GM12878 (cell line): ENCODE measurements around the gene FRMD5.

Source experiments
- CEBPB ChIP-seq, 2 experiments: fragments of 150-350 bp in 1 of 2; IDR thresholded peaks; 2 replicates each; pipeline ENCODE4 v1.6.1; 2012 to 2014; ENCODE audit warnings: low read depth in 2 of 2, low read length in 2 of 2, borderline replicate concordance in 1 of 2, inconsistent platforms in 1 of 2
- NFIC ChIP-seq: IDR thresholded peaks from 2 replicates; pipeline ENCODE4 v1.6.1; 2012; ENCODE audit warnings: low read depth, mild to moderate bottlenecking, inconsistent platforms, low read length, moderate library complexity
- NFYB ChIP-seq: IDR thresholded peaks from 2 replicates; pipeline ENCODE4 v1.6.1; 2011; ENCODE audit warnings: low read depth, mild to moderate bottlenecking, low read length, improper control_type of control experiment, moderate library complexity; ENCODE audit not compliant: insufficient read depth
- POLR2A ChIP-seq: IDR thresholded peaks from 2 replicates; pipeline ENCODE4 v1.6.1; 2011; ENCODE audit warnings: low read depth, mild to moderate bottlenecking, low read length
- POLR2AphosphoS5 ChIP-seq: IDR thresholded peaks from 2 replicates; pipeline ENCODE4 v1.6.1; 2011; ENCODE audit warnings: mild to moderate bottlenecking, low read length, inconsistent platforms
- RAD21 ChIP-seq: IDR thresholded peaks from 2 replicates; pipeline ENCODE4 v1.6.1; 2011; ENCODE audit warnings: mild to moderate bottlenecking, low read depth, low read length, moderate library complexity; ENCODE audit not compliant: insufficient read depth
- SREBF1 ChIP-seq: IDR thresholded peaks from 2 replicates; pipeline ENCODE4 v1.6.1; 2012; ENCODE audit warnings: mild to moderate bottlenecking, low read length
- ZNF384 ChIP-seq: IDR thresholded peaks from 2 replicates; pipeline ENCODE4 v1.6.1; 2012; ENCODE audit warnings: low read depth, mild to moderate bottlenecking, low read length, improper control_type of control experiment, borderline replicate concordance
- TF ChIP-seq, protein P1 (sequence below), 3 experiments: IDR thresholded peaks in 2 of 3; conservative IDR thresholded peaks in 1 of 3; 2 replicates each; pipeline ENCODE4 v1.5.1; 2011; ENCODE audit warnings: low read depth in 3 of 3, low read length in 3 of 3, mild to moderate bottlenecking in 3 of 3, control low read depth in 2 of 3, moderate library complexity in 2 of 3, inconsistent platforms in 1 of 3, mixed read lengths in 1 of 3; ENCODE audit not compliant: control insufficient read depth in 2 of 3, insufficient read depth in 1 of 3; ENCODE audit errors: extremely low read depth in 1 of 3

DNA sequence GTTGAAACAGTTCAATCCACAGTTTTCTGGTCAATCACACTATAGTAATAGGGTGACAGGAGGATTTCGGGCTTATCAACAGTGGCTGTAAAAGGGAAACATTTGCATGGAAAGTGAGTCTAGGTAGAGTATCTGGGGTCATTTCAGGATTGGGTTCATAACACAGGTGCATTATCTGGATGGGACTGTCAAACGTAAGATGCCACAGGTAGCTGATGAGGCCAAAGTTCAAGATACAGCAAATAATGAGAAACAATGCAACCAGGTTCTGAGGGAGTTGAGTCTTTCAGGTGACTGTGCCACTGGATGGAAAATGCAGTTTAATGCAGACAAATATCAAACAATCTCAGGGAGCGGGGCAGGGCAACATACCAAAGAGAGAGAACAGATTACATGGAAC is 306.0 kb downstream of the FRMD5 start:
- TF ChIP-seq NFYB, result no peak
- no peak for TF ChIP-seq NFIC
- TF ChIP-seq, protein P1, sequence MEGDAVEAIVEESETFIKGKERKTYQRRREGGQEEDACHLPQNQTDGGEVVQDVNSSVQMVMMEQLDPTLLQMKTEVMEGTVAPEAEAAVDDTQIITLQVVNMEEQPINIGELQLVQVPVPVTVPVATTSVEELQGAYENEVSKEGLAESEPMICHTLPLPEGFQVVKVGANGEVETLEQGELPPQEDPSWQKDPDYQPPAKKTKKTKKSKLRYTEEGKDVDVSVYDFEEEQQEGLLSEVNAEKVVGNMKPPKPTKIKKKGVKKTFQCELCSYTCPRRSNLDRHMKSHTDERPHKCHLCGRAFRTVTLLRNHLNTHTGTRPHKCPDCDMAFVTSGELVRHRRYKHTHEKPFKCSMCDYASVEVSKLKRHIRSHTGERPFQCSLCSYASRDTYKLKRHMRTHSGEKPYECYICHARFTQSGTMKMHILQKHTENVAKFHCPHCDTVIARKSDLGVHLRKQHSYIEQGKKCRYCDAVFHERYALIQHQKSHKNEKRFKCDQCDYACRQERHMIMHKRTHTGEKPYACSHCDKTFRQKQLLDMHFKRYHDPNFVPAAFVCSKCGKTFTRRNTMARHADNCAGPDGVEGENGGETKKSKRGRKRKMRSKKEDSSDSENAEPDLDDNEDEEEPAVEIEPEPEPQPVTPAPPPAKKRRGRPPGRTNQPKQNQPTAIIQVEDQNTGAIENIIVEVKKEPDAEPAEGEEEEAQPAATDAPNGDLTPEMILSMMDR (IDR thresholded peaks at IDR 0.05 in 2 of 3, conservative IDR thresholded peaks at IDR 0.05 in 1 of 3; ENCODE audit: control insufficient read depth in 2 of 3, extremely low read depth in 1 of 3, insufficient read depth in 1 of 3, low read depth in 3 of 3, low read length in 3 of 3), result no peak
- no peak for TF ChIP-seq POLR2AphosphoS5
- no peak for TF ChIP-seq POLR2A
- TF ChIP-seq RAD21, result no peak
- no peak for TF ChIP-seq ZNF384
- no peak for TF ChIP-seq CEBPB (IDR thresholded peaks at IDR 0.05; ENCODE audit: borderline replicate concordance in 1 of 2, low read depth in 2 of 2, low read length in 2 of 2)
- no peak for TF ChIP-seq SREBF1
